Measurements from ENCODE around the gene CHRNB2.
A peak's percentile ranks its signal among the peaks of the same experiment; 100 is the strongest.

The CHRNB2 gene

GRCh38 chr1:154609398-154610380, 42.1 kb downstream of the CHRNB2 start:
- DNase-seq (ENCODE audit: low read depth in 3 of 3) = peak; percentile 27 to 46 (median 31)

GRCh38 chr1:154611150-154611862, 43.7 kb downstream of the CHRNB2 start:
- DNase-seq (ENCODE audit: low read depth in 3 of 3) = no peak

- DNase-seq (ENCODE audit: low read depth in 3 of 3) = no peak
Measured at GRCh38 chr1:154614247-154614646, 46.7 kb downstream of the CHRNB2 start.

- DNase-seq (ENCODE audit: low read depth in 3 of 3) = no peak
Measured at GRCh38 chr1:154614901-154615300, 47.3 kb downstream of the CHRNB2 start.

DNA sequence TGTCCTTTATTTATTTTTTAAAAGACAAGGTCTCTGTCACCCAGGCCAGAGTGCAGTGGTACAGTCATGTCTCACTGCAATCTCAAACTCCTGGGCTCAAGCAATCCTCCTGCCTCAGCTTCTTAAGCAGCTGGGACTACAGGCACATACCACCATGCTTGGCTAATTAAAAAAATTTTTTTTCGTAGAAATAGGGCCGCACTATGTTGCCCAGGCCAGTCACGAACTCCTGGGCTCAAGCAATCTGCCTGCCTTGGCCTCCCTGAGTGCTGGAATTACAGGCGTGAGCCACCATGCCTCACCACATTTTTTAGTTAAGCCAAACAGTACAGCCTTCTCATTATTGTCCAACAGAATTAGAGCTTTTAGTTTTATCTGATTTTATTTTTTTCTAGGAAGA, 47.8 kb downstream of the CHRNB2 start:
- DNase-seq (ENCODE audit: low read depth in 3 of 3) = no peak

DNA sequence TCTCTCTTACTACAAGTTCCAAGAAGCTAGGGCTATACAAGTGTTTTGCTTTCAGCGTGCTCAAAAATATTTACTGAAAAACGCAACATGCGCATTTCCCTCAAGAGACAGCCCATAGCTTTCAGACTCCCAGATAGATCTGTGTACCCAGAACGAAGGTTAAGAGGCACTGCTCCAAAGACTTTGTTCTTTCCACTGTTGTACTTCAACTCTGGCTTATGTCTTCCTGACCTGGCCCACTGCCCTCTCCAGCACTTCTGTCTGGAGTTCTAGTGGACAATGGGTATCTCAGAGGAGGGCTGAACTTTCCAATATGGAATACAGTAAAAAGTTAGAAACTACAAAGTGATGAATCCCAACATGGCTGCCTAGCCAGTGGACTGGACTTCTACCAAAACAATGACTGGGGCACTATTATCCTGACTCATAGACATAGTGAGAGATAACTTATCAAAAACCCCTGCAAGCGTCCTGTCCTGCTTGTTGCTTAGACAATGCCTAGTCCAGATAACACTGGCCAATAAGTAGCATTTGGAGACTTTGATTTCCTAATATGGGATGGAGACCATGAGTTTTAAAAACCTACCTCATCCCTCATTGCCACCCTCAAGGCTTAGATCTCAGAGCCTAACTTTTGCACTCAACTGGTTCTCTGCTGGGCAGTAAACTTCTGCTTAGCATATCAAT, 49.2 kb downstream of the CHRNB2 start:
- DNase-seq (ENCODE audit: low read depth in 3 of 3) = no peak

- no peak for DNase-seq (ENCODE audit: low read depth in 3 of 3)
Measured at GRCh38 chr1:154619181-154619948, 51.8 kb downstream of the CHRNB2 start.

DNA sequence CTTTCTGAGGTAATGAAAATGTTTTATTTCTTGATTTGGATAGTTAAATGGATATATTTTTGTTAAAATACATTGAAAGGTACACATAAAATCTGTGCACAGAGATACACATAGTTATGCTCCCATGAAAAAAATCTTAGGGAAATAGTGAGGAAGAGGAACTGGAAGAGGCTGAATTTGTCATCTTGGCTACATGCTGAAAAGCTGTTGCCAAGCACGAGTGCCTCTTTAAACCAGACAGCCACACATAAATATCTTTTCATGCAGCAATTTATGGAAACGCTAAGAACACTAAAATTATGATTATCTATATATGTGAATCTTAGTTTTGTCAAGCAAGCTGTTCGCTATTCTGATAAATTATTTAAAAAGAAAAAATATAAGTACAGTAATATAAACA, 53.2 kb downstream of the CHRNB2 start:
- DNase-seq (ENCODE audit: low read depth in 3 of 3) = no peak

- no peak for DNase-seq (ENCODE audit: low read depth in 3 of 3)
Measured at GRCh38 chr1:154621875-154622274, 54.3 kb downstream of the CHRNB2 start.

DNA sequence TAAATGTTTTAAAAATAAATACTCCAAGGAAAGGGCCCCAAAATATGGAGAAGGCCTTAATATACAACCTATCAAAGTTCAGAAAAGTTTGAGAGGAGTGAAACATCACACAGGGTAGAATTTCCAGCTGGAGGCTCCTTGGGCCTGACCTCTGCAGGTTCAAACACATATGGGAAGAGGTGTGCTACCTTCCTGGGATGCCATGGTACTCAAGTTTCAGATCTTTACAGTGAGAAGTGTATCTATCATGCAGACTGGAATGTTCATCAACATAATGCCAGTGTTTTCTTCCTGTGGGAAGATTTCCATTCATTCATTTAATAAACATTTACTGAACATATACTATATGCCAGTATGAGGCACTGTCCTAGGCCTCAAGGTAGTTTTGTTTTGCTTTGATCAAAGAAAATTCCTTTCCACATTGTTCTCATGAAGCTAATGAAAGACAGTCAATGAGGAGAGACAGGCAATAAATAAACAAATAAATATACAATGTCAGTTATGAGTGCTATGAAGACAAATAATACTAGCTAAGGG, 55.0 kb downstream of the CHRNB2 start:
- no peak for DNase-seq (ENCODE audit: low read depth in 3 of 3)

DNA sequence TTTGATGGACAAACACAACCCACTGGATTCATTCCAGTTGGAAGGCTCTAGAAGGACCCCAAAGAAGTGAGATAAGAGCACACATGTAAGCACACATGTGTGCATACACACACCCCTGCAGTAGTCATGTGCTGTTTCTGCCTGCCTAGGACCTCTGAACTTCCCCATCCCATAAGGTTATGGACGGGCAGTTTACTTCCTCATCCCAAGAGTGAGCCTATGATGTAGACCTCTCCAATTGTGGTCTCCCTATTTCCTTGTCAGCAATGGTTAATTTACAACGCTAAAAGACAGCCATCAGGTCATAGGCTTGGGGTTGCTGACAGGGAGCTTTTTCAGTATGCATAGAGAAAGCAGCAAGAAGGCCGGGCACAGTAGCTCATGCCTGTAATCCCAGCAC, 55.8 kb downstream of the CHRNB2 start:
- no peak for DNase-seq (ENCODE audit: low read depth in 3 of 3)

DNA sequence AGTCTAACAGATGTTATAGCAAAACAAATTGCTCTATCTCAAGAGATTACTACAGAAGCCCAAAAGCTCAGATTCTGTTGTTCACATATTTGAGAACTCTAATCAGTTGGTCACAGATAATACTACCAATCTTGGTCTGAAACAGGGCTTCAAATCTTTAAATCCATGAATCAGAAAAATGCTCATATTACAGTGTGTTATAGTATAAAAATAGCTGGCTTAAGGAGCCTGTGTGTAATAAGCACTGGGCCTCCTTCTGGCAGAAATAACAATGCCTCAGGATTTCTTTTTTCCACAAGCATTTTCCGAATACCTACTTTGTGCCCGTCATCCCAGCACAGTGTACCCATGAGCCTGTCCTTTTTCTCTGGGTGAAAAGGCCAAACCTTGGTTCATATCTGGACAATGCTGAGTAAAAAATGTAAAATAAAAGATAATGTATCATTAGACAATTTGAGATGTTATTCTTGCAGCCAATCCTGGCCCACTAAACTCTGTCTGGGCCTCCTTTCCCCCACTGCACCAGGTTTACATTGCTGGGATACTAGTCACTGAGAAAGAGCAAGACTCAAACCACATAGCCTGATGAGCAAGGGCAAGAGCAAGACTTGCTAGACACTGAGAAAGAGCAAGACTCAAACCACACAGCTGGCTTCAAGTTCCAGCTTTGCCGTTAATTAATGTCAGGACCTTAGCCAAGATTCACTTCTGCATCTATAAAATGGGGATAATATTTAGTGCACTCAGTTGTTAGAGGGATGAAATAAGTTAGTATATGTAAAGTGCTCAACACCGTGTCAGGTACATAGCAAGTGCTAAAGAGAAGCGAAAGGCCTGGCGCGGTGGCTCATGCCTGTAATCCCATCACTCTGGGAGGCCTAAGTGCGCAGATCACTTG, 57.4 kb downstream of the CHRNB2 start:
- no peak for DNase-seq (ENCODE audit: low read depth in 3 of 3)

GRCh38 chr1:154626456-154627256, 59.1 kb downstream of the CHRNB2 start:
- no peak for DNase-seq (ENCODE audit: low read depth in 3 of 3)

DNA sequence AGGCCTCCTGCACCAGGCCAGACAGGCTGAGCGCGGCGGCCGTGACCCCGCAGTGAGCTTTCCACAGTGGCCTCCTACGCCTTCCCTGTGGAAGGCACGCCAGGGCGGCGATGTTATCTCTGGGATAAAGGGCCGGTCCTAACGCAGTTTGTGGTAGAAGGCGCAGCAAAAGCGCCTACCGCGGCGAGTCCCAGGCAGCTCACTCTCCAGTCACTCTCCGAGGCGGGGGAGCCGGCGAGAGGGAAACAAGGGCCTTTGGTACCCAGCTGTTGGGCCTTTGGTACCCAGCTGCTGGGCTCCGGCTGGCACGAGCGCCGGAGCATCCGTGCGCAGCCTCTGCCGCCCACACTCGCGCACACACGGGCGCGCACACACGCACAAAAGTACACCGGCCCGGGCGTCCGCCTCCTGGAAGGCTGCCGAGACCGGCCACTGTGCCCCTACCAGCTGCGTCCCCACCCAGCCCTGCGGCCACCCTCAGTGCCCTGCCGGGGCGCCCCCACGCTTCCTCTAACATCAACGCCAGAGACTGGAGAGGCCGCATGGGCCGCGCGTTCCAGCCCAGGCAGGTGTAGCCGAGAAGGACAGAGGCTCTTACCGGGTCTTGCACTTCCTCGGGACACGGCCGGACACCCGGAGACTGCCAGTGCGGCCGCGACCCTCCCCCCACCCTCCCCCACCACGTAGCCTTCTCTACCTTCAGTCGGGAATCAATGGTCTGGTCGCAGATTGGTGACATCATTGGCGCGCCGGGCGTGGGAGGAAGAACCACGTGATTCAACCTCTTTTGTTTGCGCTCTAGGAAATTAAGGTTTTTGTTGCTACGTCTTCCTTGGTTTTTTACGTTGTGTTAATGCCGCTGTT, 59.9 kb downstream of the CHRNB2 start:
- peak; percentile 84 to 93 (median 89) for DNase-seq (ENCODE audit: low read depth in 3 of 3)

DNA sequence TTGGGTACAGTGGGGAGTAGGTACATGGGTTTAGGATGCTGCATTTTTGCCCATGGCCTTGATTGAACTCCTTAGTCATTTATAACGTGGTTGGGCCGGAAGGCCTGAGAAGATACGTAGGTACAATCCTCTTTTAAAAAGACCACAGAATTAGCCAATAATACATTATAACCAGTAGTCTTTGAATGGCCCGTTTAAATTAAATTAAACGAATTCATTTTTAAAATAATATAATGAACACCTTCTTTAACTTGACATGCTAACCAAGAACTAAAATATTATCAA, 60.5 kb downstream of the CHRNB2 start:
- no peak for DNase-seq (ENCODE audit: low read depth in 3 of 3)

- DNase-seq (ENCODE audit: low read depth in 3 of 3) = no peak
Measured at GRCh38 chr1:154629061-154629674, 61.6 kb downstream of the CHRNB2 start.

Measured in stimulated activated CD4-positive, alpha-beta T cell treated with anti-CD3 and anti-CD28 coated beads, TNF-alpha, amount 100 ng/mL, for 4 hours (primary cell).